Skin of body (tissue), 2 donors: Measurements from ENCODE around the gene NCDN. TPM values are rescaled to one million over a fixed set of nuclear protein-coding genes. Genes with fewer than 3 reads are reported as not detected.

ENCODE experiments used
- DNase-seq: peaks from one replicate; lab custom pipeline; 2025; lab: John Stamatoyannopoulos, UW
- total RNA-seq: library from RNA; depleted of rRNA; stranded (reverse); fragments of >200 nt; gene quantifications from one replicate; pipeline ENCODE4 v1.2.3, GENCODE V29; 2014

Gene NCDN, protein sequence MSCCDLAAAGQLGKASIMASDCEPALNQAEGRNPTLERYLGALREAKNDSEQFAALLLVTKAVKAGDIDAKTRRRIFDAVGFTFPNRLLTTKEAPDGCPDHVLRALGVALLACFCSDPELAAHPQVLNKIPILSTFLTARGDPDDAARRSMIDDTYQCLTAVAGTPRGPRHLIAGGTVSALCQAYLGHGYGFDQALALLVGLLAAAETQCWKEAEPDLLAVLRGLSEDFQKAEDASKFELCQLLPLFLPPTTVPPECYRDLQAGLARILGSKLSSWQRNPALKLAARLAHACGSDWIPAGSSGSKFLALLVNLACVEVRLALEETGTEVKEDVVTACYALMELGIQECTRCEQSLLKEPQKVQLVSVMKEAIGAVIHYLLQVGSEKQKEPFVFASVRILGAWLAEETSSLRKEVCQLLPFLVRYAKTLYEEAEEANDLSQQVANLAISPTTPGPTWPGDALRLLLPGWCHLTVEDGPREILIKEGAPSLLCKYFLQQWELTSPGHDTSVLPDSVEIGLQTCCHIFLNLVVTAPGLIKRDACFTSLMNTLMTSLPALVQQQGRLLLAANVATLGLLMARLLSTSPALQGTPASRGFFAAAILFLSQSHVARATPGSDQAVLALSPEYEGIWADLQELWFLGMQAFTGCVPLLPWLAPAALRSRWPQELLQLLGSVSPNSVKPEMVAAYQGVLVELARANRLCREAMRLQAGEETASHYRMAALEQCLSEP
- 7.0 TPM for total RNA-seq

DNA sequence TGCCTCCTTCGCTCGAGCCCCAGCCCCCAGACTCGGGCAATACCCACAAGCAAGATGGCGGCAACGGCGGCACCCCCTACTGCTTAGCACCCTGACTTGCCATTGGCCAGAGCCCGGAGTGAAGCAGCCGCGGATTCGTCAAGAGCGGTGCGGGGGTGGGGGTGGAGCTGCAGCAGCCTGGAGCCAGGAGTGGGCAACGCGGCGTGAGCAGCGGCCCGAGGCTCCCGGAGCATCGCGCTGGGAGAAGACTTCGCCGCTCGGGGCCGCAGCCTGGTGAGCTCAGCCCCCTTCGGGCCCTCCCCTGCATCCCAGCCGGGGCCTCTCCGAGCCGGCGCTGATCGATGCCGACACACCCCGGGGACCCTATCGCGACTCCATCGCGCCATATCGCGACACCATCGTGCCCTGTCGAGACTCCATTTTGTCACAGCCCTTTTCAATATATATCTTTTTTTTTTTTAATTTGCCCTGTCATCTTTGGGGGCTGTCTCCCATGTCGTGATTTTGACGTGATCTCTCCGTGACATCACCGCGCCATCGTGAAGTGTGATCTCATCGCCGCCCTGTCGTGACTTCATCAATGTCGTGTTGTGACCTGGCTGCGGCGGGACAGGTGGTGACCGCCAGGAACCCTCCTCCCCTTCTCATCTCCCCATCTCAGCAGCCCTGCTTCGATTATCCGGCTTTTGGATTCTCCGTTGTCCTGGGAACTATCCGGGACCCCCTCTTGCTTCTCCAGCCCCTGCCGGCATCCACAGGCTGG lies at the start of gene NCDN:
Gene NCDN, plus strand, starts transcription at position 189 of the 763 bp plus-strand sequence. Its CDS starts 392 bp downstream, at position 581.
- peak; percentile 99 for DNase-seq

DNA sequence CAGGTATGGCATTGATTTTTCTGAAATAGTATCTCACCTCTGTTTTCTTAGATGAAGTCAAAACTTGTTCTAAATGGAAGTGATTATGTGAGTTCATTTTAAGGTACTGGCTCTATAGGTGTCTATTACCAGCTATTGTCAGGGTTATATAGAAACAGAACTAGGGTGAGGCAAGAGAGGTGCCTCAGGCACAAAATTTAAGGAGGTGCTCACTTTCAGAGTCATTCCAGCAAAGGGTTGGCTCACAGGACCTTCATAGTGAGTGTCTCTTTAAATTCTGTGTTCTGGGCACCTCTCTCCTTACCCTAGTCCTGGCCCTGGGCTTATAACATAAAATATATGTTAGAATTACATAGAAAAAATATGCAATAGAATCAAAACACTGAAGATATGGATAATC lies 49.7 kb upstream of the NCDN start:
- DNase-seq, result no peak

DNA sequence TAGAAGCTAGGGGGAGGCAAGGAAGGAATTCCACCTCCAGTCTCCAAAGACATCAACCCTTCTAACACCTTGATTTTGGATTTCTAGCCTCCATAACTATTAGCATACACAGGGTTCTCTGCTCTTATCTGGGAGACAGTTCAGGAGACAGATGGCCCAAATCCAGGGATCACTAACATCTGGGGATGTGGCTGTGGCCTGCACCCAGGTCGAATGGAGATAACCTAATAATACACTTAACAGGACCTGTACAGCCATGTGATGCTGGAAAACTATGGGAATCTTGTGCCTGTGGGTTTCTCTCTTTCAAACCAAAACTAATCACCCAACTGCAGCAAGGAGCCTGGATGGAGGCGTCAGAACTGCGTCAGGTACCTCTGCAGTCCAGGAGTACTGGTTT lies 48.0 kb upstream of the NCDN start:
- DNase-seq, result no peak

DNA sequence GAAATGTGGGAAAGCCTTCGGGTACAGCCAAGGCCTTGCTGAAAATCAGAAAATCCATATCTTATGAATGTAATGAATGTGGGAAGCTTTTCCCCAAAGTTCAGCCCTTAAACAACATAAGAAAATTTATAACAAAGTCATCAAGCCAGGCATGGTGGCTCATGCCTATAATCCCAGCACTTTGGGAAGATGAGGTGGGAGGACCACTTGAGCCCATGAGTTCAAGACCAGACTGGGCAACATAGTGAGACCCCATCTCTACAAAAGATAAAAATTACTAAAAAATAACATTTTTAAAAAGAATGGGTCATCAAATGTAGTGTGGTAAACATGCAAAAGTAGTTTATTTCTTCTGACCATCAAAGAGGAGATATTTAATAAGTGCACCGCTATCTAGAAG lies 46.3 kb upstream of the NCDN start:
- DNase-seq, result no peak

DNA sequence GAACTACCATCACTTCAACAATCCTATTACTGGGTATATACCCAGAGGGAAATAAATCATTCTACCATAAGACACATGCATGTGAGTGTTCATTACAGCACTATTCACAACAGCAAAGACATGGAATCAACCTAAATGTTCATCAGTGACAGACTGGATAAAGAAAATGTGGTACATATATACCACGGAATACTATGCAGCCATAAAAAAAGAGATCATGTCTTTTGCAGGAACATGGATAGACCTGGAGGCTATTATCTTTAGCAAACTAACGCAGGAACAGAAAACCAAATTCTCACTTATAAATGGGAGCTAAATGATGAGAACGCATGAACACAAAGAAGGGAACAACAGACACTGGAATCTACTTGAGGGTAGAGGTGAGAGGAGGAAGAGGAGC lies 39.4 kb upstream of the NCDN start:
- DNase-seq, result no peak

DNA sequence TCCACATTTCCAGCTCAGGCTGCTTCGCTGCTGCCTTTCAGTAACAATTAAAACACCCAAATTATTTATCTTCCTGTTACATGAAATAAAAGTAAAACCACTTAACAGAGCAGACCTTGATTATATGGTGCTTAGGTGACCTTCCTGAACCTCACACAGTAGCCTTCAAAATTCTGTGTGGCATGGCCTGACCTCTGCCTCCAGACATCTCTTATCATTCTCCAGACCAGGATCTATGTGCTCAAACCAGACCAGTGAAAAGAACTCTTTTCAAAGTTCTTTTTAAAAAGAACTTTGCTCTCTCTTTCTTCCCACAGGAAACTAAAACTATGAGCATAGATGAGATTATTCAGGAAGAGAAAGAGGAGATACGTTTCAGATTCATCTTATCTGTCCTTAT lies 38.2 kb upstream of the NCDN start:
- no peak for DNase-seq

DNA sequence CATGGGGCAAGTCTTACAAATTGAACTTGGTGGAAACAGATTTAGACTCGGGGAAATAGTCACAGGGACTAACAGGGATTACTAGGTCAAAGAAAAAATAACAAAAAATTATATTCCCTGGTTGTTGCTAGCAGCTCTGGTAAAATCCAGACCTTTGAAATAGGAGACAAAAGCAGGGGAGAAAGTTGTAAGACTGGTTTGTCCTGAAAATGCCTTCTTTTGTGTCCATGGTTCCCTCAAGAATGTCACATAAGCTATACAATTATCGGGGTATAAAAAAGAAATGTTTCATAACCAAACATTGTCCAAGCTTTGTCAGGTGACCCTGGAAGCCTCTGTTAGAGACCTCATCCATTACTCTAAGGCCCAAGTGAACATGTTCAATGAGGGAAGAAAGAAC lies 33.5 kb upstream of the NCDN start:
- no peak for DNase-seq

DNA sequence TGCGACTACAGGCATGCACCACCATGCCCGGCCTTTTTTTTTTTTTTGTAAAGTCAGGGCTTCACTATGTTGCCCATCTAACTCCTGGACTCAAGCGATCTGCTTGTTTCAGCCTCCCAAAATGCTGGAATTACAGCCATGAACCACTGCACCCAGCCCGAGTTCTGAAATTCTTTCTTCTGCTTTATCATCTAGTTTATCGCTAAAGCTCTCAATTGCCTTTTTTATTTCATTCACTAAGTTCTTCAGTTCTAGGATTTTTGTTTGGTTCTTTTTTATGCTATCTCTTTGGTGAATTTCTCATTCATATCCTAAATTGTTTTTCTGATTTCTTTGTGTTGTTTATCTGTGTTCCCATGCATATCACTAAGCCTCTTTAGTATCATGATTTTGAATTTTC lies 27.4 kb upstream of the NCDN start:
- no peak for DNase-seq

DNA sequence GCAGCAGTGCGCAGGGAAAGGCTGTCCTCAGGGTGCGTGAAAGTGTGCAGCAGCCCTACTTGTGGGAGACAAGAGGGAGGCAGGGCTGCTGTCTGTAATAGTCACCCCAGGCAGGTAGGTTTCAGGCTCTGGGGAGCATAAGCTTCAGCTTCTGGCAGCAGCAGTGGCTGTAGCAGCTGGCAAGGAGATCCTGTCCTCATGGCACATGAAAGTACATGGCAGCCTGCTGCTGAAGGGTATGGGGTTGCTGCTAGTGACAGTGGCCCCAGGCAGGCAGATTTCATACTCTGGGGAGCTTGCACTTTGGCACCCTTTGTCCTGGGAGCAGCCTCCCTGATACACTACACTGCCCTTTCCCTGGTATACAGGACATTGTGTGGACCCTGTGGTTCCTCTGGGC lies 26.7 kb upstream of the NCDN start:
- no peak for DNase-seq

DNA sequence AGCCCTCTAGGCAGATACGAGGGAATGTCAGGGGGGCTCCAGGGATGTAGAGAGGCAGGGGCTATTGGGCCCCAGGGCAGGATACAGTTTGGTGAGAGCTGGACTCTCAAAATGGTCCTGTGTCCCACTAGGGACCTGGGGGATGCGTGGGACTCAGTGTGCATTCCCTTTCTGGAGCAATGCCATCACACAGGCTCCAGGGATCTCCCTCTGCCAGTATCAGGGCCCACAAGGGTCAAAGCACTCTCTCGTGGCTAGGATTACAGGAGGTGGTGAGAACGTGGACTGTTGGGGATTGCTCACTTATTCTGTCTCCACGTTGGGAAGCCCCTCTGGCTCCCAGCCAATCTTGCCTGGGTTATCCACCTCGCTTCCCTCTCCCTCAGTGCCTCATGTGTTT lies 26.2 kb upstream of the NCDN start:
- no peak for DNase-seq

DNA sequence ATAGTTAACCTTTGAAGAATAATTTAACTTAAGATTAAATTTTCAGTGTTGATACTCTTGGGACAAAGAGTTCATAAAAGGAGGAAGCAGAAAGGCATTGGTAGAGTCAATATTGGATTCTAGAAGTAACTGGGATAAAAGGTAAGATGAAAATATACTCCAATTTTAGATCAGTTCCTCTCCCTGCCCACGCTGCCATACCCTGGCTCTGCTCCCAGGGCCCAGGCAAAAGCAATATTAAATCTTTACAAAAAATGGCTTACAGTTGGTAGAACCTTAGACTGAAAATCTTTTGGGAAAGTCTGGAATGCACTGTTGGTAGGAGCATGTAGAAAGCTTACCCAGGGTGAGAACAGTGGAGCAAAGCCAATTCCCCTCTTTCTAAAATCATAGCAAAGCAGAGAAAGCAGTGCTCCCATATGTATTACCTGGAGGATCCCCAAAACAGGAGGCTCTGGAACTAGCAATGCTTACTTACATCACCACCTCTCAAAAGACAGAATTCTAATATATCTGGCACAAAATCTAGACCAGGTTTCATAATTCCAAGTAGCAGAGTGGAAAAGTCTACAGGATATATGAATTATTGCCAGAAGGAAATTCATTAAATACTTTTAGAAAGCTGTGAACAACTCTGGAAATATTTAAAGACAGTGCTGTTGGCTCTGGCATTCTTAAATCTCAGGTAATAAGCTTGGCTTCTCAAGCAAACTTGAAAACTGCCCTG lies 24.9 kb upstream of the NCDN start:
- no peak for DNase-seq

DNA sequence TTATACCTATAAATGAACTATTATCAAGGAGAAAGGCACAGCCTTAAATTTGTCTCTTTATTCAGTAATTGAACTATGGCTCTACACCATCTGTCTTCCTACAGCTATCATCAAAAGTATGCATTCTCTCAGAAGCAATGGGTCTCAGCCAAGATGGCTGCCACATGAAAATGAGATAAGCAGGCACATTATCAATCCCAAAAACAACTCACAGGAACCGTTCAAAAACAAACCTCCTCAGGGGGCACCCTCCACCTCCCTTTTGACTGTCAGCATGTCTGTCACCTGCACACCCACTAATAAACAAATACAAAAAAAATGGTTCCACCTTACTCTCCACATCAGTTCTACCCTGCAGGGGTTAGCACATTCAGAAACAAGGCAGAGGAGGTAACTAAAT lies 24.0 kb upstream of the NCDN start:
- DNase-seq, result no peak

DNA sequence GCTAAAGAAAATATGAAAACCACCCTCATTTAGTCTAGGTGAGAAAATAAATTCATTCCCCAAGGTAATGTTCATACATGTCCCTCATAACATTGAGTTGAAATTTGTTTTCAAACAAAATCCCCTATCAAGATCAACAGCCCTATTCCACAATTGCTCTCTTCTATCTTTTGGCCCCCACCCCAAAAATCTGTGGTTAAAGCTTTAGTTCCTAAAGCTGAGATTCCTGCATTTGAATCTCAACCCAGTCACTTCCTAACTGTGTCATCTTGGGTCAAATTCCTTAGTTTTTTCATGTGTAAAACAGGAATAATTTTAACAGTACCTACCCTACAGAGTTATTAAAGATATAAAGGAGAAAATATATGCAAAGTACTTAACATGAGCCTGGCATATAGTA lies 22.4 kb upstream of the NCDN start:
- no peak for DNase-seq

DNA sequence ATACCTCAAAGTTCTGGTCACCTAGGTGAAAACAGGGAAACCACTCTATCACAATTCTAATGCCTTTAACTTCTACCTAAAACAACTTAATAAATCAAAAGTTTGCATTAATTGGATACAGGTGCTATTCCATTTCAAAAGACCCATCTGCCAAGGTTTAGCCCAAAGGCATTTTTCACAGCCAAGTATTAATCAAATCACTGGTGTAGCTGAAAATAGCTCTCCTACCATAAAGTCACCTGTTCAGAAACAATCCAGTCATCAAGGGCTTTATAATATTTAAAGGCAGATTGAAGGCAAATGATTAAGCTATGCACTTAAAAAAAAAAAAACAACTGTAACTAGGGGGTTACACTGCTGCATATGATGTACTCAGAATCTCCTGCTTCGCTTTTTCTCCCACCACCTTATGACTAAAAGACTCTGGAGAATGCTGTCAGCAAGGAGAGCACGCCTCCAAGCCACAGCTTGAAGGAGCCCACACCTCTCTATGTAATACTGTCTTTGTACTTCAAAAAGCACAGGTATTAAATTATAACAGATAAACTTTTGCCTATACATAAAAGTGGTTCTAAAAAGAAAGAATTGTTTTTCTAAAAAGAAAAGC lies 20.9 kb upstream of the NCDN start:
- DNase-seq, result no peak

DNA sequence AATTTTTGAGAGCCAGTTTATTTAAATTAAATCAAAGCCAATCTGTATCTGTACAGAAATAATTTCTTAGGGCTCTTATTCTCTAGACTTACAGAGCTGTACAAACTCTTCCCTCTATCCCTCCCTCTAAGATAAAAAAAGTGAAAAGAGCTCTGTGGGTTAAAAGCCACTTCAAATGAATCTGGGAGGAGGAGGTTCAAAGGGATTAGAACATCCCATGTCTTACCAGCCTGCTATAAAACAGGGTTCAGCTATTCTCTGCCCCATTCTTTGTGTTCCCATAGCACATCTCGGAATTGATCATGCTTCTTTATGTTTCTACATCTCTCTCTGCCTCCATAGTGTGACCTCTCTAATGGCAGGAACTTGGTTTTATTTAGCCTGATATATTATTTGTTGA lies 19.8 kb upstream of the NCDN start:
- DNase-seq, result no peak

DNA sequence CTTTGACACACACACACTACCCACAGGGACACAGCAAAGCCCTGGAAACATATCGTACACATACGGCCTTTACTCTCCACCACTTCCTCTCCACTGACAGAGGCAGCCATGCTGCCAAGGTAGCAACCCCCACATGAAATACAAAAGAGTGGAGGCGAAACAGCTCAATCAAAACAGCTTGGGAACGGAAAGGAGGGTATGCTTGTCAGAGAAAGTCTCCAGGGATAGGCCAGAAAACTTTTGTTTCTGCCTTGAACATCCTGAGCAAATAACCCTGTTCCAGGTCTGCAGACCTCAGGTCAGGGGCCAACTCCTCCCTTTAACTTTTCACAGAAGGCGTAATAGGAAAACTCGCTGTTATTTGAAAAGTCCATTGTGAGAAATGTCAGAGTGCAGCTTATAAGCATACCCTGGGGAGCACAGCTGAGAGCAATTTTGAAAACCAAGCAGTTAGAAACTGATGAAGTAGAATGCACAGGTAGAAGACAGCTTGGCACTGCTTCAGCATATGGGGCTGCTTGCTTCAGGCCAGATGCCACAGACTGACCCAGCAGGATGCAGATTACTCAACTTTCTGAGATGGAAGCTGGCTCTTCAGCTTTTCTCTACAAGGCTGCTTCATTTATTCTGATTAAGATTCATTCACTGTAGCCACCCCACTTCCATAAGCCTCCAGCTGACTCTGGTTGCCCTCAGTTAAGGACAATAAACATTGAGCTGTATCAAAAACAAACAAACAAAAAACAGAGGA lies 18.4 kb upstream of the NCDN start:
- peak; percentile 36 for DNase-seq

DNA sequence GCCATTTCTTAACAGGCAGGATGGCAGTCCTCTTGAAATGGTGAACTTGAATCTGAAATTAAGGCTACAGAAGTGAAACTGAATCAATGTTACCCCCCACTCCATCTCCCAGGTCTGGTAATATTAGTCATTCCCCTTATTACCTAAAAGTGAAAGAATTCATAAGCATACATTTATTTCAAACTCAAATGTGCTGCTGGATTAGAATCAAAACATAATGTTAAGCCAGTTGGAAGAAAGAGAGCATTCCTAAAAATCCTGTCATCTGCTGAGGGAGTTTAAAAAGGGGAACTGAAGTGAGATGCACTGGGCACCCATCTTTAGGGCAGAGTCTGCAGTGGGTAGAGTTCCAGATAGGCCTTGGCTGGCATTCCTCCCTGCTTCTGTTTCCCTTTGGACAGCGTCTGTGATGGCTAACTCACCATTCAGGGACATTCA lies 17.8 kb upstream of the NCDN start:
- DNase-seq, result peak; percentile 26

DNA sequence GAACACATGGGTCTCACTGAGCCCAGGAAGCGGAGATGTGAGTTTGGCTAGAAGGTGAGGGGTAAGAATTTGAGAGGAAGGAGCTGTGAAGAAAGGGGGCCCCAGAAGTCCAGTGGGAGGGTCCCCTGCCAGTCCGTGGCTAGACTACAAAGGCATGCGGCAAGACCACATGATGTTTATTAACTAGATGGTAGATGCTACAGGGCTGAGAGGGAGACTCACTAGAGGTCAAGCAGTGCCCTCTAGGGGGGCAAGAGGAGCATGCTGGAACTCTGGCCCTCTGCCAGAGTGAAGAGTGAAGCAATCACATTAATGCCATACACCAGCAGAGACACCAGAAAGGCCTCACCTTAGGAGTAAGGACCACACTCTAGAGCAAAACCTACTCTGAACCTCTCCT lies 12.6 kb upstream of the NCDN start:
- DNase-seq, result no peak

DNA sequence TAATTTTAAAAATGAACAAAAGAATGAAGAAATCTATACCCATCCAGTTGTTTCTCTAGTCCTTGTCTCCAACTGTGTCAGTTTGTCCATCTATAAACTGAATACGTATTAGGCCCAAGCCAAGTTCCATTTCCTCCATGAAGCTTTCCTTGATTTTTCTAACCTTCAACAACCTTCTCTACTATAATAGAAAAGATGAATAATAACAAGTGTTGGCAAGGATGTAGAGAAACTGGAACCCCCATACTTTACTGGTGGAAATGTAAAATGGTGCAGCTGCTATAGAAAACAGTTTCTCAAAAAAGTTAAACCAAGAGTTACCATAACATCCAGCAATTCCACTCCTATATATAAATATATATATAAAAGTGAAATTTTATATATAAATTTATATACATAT lies 11.0 kb upstream of the NCDN start:
- no peak for DNase-seq

DNA sequence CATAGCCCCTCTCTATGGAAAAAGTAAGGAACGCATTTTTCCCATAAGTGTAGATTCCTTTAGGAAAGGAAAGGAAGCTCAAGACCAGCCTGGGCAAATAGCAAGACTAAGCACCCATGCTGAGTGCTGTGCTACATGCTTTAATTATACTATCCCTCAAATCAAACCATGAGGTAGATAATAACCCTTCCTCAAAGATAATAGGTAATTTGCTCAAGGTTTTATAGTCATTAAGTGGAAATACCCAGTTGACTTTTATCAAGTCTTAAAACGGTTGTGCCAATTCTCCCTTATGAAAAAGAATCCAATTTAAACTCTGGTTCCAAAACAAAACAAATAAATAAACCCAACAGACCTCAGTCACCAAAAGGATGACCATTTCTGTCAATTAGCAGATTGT lies 3.7 kb upstream of the NCDN start:
- no peak for DNase-seq
